Mesothelial cell of epicardium (in vitro differentiated cells): Measurements from ENCODE around the gene HAGH. TPM values are rescaled to one million over a fixed set of nuclear protein-coding genes. Genes with fewer than 3 reads are reported as not detected.

ENCODE experiments used
- DNase-seq, 2 experiments: peaks; one replicate each; pipeline ENCODE4 v3.0.0; 2021; ENCODE audit warnings: low spot score in 2 of 2; ENCODE audit not compliant: unreplicated experiment in 2 of 2
- H3K27ac Mint-ChIP-seq: 2 replicates; pipeline ENCODE4 v1.8.0; 2021; ENCODE audit warnings: mixed read lengths
- H3K27me3 Mint-ChIP-seq: 2 replicates; pipeline ENCODE4 v1.8.0; 2021; ENCODE audit warnings: low read depth, mixed read lengths
- H3K36me3 Mint-ChIP-seq: 2 replicates; pipeline ENCODE4 v1.8.0; 2021; ENCODE audit warnings: mixed read lengths
- H3K4me1 Mint-ChIP-seq: 2 replicates; pipeline ENCODE4 v1.8.0; 2021; ENCODE audit warnings: mixed read lengths
- H3K4me3 Mint-ChIP-seq: 2 replicates; pipeline ENCODE4 v1.8.0; 2021; ENCODE audit warnings: mild to moderate bottlenecking, moderate library complexity, mixed read lengths
- H3K9me3 Mint-ChIP-seq: 2 replicates; pipeline ENCODE4 v1.8.0; 2021; ENCODE audit warnings: mixed read lengths
- total RNA-seq: library from RNA; stranded (reverse); gene quantifications from 3 replicates; pipeline ENCODE4 v1.2.1, GENCODE V29; 2021
- TF ChIP-seq, protein P1 (sequence below): fragments of 200-600 bp; sonication (generic); IDR thresholded peaks from one replicate; pipeline ENCODE4 v1.5.0; 2021; ENCODE audit warnings: antibody characterized with exemption; ENCODE audit not compliant: unreplicated experiment

HAGH gene
- total RNA-seq, 1 donor from 2014 or later, result 27.8 TPM

DNA sequence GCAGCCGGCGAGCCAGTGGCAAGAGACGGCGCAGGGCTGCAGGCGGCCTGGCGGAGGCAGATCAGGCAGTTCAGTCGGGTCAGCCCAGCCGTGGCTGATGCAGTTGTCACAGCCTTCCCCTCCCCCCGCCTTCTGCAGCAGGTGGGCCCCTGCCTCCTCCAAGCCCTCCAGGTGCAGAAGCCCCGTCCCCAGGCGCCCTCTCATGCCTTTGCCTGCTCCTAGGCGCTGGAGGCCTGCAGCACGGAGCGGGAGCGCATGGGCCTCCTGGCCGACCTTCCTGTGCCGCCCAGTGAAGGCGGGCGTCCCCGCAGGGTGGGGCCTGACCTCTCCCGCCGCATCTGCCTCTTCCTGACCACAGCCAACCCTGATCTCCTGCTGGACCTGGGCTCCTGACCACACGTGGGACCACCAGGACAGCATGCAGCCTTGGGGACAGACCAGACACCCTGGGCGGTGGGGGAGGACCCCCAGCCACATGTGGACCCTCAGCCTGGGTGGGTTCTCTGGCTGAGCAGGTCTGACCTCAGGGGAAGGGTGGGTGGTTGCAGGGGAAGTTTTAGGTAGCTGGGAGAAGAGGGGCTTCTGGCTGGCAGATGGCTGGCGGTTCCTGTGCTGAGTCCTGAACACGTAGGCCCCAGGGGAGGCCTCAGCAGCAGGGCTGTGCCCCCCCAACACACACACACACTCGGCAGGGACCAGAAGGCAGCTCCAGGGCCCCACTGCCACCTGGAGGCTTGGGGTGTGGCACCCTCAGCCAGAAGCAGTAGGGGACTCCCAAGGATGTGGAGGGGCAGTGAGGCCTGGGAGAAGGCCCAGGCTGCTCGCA, 50.6 kb downstream of the HAGH start:
- peak overlapping the region; percentile 13 for H3K4me3 Mint-ChIP-seq
- no peaks in the 10 kb centered on the region for H3K36me3 Mint-ChIP-seq
- H3K27ac Mint-ChIP-seq, result no peak overlapping the region
- TF ChIP-seq, protein P1, sequence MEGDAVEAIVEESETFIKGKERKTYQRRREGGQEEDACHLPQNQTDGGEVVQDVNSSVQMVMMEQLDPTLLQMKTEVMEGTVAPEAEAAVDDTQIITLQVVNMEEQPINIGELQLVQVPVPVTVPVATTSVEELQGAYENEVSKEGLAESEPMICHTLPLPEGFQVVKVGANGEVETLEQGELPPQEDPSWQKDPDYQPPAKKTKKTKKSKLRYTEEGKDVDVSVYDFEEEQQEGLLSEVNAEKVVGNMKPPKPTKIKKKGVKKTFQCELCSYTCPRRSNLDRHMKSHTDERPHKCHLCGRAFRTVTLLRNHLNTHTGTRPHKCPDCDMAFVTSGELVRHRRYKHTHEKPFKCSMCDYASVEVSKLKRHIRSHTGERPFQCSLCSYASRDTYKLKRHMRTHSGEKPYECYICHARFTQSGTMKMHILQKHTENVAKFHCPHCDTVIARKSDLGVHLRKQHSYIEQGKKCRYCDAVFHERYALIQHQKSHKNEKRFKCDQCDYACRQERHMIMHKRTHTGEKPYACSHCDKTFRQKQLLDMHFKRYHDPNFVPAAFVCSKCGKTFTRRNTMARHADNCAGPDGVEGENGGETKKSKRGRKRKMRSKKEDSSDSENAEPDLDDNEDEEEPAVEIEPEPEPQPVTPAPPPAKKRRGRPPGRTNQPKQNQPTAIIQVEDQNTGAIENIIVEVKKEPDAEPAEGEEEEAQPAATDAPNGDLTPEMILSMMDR, result no peak
- no peaks in the 10 kb centered on the region for H3K9me3 Mint-ChIP-seq
- no peaks in the 10 kb centered on the region for H3K27me3 Mint-ChIP-seq
- DNase-seq, result no peak
- H3K4me1 Mint-ChIP-seq, result peaks cover 14% of the 10 kb centered on the region

DNA sequence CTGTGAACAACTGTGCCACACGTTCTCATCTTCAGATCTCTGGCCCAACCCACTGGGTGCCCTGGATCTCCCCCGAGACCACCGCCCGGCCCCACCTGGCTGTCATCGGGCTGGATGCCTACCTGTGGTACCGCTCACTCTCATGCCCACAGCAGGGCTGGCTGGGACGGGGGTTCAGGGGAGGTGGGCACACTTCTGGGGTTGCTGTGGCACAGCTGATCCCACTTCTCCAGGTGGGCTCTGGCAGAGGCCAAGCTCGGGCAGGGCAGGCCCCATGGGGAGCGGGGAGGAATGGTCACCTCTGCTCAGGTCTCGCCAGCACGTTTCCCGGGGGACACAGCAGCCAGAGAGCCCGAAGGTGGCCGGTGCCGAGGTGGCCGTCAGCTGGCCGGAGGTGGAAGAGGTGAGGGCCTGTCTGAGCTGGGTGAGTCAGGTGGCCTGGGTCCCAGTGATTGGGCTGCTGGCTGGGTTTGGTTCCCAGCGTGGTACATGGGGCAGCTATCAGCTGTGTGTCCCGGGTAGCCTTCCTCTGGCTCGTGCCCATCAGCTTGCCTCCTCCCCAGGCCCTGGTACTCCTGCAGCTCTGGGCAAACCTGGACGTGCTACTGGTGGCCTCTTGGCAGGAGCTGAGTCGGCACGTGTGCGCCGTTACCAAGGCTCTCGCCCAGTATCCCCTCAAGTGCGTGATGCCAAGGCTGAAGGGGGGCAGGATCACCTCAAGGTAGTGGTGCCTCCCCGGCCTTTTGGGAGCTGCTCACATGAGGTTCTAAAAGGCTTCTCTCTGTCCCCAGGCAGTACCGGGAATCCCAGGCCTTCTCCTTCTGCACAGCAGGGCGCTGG, 51.4 kb downstream of the HAGH start:
- Mint-ChIP-seq H3K27ac (no peak overlapping the region), H3K27me3 (no peaks in the 10 kb centered on the region), H3K9me3 (no peaks in the 10 kb centered on the region), H3K4me3 (peak overlapping the region; percentile 56), H3K4me1 (peaks cover 18% of the 10 kb centered on the region), H3K36me3 (no peaks in the 10 kb centered on the region)
- DNase-seq, result no peak
- TF ChIP-seq, protein P1, result no peak

DNA sequence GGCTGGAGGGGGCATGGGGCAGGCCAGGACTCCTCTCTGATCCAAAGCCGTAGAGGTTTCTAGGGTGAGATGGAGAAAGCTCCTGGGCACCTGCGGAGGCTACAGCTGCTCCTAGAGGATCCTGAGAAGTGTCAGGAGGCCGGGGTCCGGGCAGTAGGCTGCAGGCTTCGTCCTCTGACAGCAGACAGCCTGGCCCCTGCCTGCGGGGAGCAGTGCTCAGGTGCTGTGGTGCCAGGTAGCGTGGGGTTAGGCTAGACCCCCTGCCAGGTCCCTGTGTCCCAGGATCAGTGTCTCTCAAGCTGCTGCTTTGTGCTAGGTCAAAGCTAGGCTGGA, 52.2 kb downstream of the HAGH start:
- Mint-ChIP-seq H3K27me3 (no peaks in the 10 kb centered on the region), H3K9me3 (no peaks in the 10 kb centered on the region), H3K4me3 (peak overlapping the region; percentile 94), H3K4me1 (peaks cover 21% of the 10 kb centered on the region), H3K27ac (no peak overlapping the region), H3K36me3 (no peaks in the 10 kb centered on the region)
- TF ChIP-seq, protein P1, result no peak
- no peak for DNase-seq

DNA sequence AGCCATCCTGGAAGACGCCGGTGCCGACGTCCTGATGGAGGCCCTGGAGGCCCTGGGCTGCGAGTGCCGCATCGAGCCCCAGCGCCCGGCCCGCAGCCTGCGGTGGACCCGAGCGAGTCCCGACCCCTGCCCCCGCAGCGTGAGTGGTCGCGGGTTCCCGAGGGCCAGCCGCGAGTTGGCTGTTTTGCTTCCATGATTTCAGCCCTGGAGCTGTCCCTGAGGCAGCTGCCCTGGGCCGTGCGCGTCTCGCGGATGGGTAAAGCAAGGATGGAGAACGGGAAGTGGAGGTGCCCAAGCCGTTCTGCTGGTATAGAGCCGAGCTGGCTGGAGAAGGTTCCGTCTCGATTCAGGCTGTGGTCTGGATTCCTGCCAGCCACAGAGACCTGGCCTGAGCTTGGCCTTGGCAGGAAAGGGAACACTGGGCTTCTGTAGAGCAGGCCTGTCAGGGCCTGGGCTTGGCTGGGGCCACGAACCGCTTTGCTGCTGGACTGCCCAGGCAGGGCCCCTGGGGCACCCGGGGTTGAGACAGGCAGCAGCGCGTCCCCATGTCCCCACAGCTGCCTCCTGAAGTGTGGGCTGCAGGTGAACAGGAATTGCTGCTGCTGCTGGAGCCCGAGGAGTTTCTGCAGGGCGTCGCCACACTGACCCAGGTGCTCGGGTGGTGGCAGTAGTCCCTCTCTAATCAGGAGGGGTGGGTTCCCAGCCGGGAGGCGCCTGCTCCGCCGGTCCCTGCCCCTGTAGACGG, 52.8 kb downstream of the HAGH start:
- DNase-seq, result no peak
- peak overlapping the region; percentile 94 for H3K4me3 Mint-ChIP-seq
- peak overlapping the region; percentile 34 for H3K27ac Mint-ChIP-seq
- H3K36me3 Mint-ChIP-seq, result no peaks in the 10 kb centered on the region
- peaks cover 21% of the 10 kb centered on the region for H3K4me1 Mint-ChIP-seq
- TF ChIP-seq, protein P1, result peak; percentile 37
- H3K9me3 Mint-ChIP-seq, result no peaks in the 10 kb centered on the region
- no peaks in the 10 kb centered on the region for H3K27me3 Mint-ChIP-seq

DNA sequence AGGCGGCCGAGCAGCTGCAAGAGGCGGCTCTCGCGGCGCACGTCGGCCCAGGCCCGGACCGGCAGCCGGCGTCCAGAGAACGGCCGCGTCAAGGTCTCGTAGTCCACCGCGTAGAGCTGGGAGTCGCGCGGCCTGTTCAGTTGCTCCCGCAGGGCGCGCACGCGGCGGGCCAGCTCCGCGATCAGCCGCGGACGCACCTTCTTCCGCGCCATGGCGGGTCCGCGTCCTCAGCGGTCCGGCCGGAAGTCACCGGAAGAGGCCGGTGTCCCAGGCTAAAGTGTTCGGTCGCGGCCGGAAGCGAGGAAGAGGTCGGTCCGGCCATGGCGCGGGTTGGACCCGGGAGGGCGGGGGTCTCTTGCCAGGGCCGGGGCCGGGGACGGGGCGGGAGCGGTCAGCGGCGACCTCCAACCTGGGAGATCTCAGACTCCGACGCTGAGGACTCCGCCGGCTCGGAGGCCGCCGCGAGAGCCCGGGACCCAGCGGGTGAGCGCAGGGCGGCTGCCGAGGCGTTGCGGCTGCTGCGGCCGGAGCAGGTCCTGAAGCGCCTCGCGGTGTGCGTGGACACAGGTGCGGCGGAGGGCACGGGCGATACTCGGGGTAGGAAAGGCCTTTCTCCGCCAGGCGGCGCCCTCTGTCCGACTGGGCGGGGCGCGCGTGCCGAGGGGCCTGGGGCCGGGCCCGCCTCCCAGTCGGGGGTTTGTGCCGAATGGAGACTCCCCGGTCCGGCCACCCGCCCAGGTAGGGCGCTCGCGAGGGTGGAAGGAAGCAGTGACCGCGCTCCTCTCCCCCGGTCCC, 53.5 kb downstream of the HAGH start, which contains the start of gene MRPS34:
Gene MRPS34 (minus strand): TSS at position 227 of the 795 bp plus-strand sequence. CDS start 15 bp downstream, at position 212.
- DNase-seq, result peak; percentile 76 to 86
- peaks cover 21% of the 10 kb centered on the region for H3K4me1 Mint-ChIP-seq
- H3K4me3 Mint-ChIP-seq, result peak within 1 kb of the TSS; percentile 94
- peak within 1 kb of the TSS; percentile 94 for H3K27ac Mint-ChIP-seq
- peaks cover under 1% of the 10 kb centered on the region for H3K36me3 Mint-ChIP-seq
- TF ChIP-seq, protein P1, result peak; percentile 93
- no peaks in the 10 kb centered on the region for H3K9me3 Mint-ChIP-seq
- H3K27me3 Mint-ChIP-seq, result no peaks in the 10 kb centered on the region
